ENCODE data around the gene LSS.

DNA sequence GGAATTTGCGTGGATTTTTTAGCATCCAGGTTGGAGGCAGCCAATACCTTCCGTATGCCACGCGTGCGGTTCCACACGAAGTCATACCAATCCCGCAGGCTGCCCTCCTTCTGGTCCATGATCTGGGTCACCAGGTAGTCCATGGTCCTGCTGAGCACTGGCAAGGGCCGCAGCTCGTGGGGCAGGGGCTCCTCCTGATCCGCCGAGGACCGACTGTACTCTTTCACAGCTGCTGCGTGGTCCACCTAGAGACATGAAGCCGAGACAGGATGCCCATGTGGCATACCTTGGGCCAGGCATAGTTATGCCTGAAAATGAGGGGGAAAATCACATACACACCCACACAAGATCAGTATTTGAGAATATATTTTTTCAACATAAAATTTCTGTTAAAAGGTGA is 44.8 kb upstream of the LSS start:
- TF ChIP-seq, protein P1, sequence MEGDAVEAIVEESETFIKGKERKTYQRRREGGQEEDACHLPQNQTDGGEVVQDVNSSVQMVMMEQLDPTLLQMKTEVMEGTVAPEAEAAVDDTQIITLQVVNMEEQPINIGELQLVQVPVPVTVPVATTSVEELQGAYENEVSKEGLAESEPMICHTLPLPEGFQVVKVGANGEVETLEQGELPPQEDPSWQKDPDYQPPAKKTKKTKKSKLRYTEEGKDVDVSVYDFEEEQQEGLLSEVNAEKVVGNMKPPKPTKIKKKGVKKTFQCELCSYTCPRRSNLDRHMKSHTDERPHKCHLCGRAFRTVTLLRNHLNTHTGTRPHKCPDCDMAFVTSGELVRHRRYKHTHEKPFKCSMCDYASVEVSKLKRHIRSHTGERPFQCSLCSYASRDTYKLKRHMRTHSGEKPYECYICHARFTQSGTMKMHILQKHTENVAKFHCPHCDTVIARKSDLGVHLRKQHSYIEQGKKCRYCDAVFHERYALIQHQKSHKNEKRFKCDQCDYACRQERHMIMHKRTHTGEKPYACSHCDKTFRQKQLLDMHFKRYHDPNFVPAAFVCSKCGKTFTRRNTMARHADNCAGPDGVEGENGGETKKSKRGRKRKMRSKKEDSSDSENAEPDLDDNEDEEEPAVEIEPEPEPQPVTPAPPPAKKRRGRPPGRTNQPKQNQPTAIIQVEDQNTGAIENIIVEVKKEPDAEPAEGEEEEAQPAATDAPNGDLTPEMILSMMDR (IDR thresholded peaks at IDR 0.05): no peak
- TF ChIP-seq POLR2A (IDR thresholded peaks at IDR 0.05): no peak
